NCI-H146 (cell line): ENCODE data around the gene ERVW-1.
A peak's percentile ranks its signal among the peaks of the same experiment; 100 is the strongest.

ENCODE experiments used
- DNase-seq: peaks from one replicate; lab custom pipeline; 2025; lab: John Stamatoyannopoulos, UW

The ERVW-1 gene

DNA sequence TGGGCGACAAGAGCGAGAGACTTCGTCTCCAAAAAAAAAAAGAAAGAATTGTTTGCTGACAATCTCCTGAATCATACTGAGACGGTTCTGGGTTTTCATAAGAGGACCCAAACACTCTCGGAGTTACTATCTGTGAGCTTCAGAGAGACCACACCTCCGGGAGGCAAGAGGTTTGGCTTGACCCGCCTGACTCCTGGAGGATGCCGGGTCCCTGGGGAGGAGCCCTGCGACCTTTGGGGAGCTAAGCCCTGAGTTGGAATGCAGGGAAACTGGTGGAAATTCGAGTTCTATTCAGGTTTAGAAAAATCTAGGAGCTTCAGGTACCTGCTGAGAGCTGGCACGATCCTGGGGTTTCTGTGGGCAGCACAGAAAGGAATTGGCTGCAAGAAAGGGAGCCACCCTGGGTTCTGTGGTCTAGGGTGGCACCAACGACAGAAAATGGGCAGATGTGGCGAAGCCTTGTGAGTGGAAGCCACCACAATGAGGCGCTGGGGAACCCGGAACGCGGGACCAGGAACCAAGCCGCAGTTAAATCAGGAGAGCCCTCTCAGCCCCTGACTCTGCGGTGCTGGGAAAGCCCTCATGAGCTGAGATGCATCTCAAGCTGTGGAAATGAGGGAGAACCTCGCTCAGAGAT is 52.3 kb downstream of the ERVW-1 start:
- DNase-seq = peak; percentile 59

DNA sequence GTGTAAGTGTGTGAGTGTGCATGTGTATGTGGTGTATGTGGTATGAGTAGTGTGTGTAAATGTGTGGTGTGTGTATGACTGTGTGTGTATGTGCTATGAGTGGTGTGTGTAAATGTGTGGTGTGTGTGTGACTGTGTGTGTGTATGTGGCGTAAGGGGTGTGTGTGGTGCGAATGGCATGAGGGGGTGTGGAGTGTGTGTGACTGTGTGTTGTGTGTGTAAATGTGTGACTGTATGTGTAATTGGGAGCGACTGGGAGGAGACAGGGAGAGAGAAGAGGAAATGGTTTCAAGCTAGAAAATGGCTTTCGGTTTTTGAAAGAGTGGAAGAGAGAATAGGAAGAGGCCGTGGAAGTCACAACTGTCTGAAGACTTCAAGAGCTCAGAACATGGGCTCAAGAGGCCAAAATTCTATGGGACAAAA is 54.0 kb downstream of the ERVW-1 start:
- no peak for DNase-seq

DNA sequence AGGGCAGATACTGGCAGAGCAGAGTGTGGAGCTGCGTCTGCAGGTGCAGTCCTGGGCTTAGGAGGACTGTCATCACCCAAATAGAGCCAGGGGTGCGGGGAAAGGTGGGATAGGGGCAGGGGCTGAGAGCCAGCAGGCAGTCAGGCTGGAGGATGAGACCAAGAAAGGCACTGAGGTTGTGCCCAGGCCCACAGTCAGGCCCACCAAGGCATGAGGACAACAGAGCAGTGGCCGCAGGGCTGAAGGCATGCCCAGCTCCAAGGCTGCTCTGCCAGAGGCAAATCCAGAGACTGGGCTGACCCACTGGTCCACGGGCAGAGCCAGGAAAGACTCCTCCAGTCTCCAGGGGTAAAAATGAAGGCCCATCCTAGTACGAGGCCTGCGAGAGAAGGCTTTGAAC is 54.8 kb downstream of the ERVW-1 start:
- DNase-seq = no peak

DNA sequence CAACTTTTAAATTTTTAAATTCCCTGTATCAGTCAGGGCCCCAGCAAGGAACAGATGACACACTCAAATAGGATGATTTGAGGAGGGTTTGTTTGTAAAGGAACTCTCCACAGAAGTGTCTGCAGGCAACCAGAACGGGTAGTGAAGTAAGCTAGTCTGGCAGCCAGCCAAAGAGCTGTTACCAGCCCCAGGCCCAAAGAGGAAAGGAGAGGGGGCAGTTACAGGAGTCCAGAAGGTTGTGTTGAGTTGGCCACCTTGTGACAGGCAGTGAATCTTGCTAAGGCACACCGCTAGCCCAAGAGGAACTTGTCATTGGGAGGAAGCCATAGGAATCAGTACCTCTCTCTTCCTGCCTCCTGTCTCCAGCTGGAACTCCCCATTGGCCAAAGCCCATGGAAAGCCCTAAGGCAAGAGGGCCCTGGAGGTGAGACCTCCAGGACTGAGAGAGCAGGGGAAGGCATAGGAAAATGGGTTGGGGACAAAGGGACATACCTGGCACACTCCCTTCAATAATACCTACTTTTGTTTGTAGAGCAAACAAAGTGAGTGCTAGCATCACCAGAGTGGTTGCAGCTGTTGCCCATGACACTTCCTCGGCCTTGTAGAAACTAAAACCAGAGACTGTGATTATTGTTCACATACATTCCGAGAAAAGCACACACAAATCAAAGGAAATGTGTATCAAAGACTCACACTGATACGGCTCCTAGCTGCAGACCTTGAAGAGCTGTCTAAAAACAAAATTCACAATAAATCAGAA is 55.9 kb downstream of the ERVW-1 start:
- DNase-seq = peak; percentile 95
